ENCODE results near the gene HOXB13.
A peak's percentile ranks its signal among the peaks of the same experiment; 100 is the strongest.

Gene HOXB13

GRCh38 chr17:48728232-48729231, at the start of gene HOXB13:
Gene HOXB13, minus strand, starts transcription at chr17:48728750. Its CDS starts 157 bp downstream, at chr17:48728593.
- peak in 2 of 3 donors; percentile 20 to 42 for DNase-seq (ENCODE audit: low read depth in 2 of 3, low spot score in 1 of 3)

GRCh38 chr17:48776602-48777001, 48.1 kb upstream of the HOXB13 start:
- DNase-seq (ENCODE audit: low read depth in 2 of 3, low spot score in 1 of 3): no peak

GRCh38 chr17:48773245-48773644, 44.7 kb upstream of the HOXB13 start:
- DNase-seq (ENCODE audit: low read depth in 2 of 3, low spot score in 1 of 3): no peak

- no peak for DNase-seq (ENCODE audit: low read depth in 2 of 3, low spot score in 1 of 3)
Measured at GRCh38 chr17:48770954-48771353, 42.4 kb upstream of the HOXB13 start.

- DNase-seq (ENCODE audit: low read depth in 2 of 3, low spot score in 1 of 3): no peak
Measured at GRCh38 chr17:48769009-48769675, 40.6 kb upstream of the HOXB13 start.

GRCh38 chr17:48767263-48767774, 38.8 kb upstream of the HOXB13 start:
- no peak for DNase-seq (ENCODE audit: low read depth in 2 of 3, low spot score in 1 of 3)

GRCh38 chr17:48761114-48761513, 32.6 kb upstream of the HOXB13 start:
- no peak for DNase-seq (ENCODE audit: low read depth in 2 of 3, low spot score in 1 of 3)

- no peak for DNase-seq (ENCODE audit: low read depth in 2 of 3, low spot score in 1 of 3)
Measured at GRCh38 chr17:48760411-48760810, 31.9 kb upstream of the HOXB13 start.

- DNase-seq (ENCODE audit: low read depth in 2 of 3, low spot score in 1 of 3): no peak
Measured at GRCh38 chr17:48759288-48759687, 30.7 kb upstream of the HOXB13 start.

- no peak for DNase-seq (ENCODE audit: low read depth in 2 of 3, low spot score in 1 of 3)
Measured at GRCh38 chr17:48757524-48757961, 29.0 kb upstream of the HOXB13 start.

GRCh38 chr17:48756830-48757251, 28.3 kb upstream of the HOXB13 start:
- no peak for DNase-seq (ENCODE audit: low read depth in 2 of 3, low spot score in 1 of 3)

GRCh38 chr17:48755356-48755755, 26.8 kb upstream of the HOXB13 start:
- DNase-seq (ENCODE audit: low read depth in 2 of 3, low spot score in 1 of 3): no peak

GRCh38 chr17:48754500-48755261, 26.1 kb upstream of the HOXB13 start:
- no peak for DNase-seq (ENCODE audit: low read depth in 2 of 3, low spot score in 1 of 3)

- no peak for DNase-seq (ENCODE audit: low read depth in 2 of 3, low spot score in 1 of 3)
Measured at GRCh38 chr17:48753794-48754499, 25.4 kb upstream of the HOXB13 start.

GRCh38 chr17:48752399-48753288, 24.1 kb upstream of the HOXB13 start:
- no peak for DNase-seq (ENCODE audit: low read depth in 2 of 3, low spot score in 1 of 3)

- no peak for DNase-seq (ENCODE audit: low read depth in 2 of 3, low spot score in 1 of 3)
Measured at GRCh38 chr17:48751733-48752398, 23.3 kb upstream of the HOXB13 start.

GRCh38 chr17:48751172-48751571, 22.6 kb upstream of the HOXB13 start:
- DNase-seq (ENCODE audit: low read depth in 2 of 3, low spot score in 1 of 3): no peak

GRCh38 chr17:48749621-48750553, 21.3 kb upstream of the HOXB13 start:
- no peak for DNase-seq (ENCODE audit: low read depth in 2 of 3, low spot score in 1 of 3)
